Eye (tissue), 1 donor: Measurements from ENCODE around the gene SYT10.
"Not testable (repeated sequence)": the region's sequence is repeated elsewhere in the genome, so short reads cannot be mapped to it uniquely, and the experiment has no call there.

ENCODE experiments used
- DNase-seq: peaks from one replicate; pipeline ENCODE4 v3.0.0-alpha.2; 2015

The SYT10 gene

GRCh38 chr12:33439587-33440011, at the start of gene SYT10:
TSS of gene SYT10 (minus strand) at chr12:33439819. CDS start at chr12:33439522, 297 bp downstream.
- peak; percentile 85 for DNase-seq

GRCh38 chr12:33488036-33488435, 48.4 kb upstream of the SYT10 start:
- DNase-seq: no peak

GRCh38 chr12:33486058-33486457, 46.4 kb upstream of the SYT10 start:
- no peak for DNase-seq

- no peak for DNase-seq
These were observed 44.5 kb upstream of the SYT10 start for GRCh38 chr12:33484161-33484560.

GRCh38 chr12:33480366-33480765, 40.7 kb upstream of the SYT10 start:
- no peak for DNase-seq

- DNase-seq: no peak
These were observed 36.4 kb upstream of the SYT10 start for GRCh38 chr12:33476058-33476457.

- no peak for DNase-seq
These were observed 32.7 kb upstream of the SYT10 start for GRCh38 chr12:33472299-33472698.

GRCh38 chr12:33455096-33455495, 15.5 kb upstream of the SYT10 start:
- DNase-seq: no peak

GRCh38 chr12:33450480-33450879, 10.9 kb upstream of the SYT10 start:
- no peak for DNase-seq

GRCh38 chr12:33440477-33440876, 858 bp upstream of the SYT10 start:
- DNase-seq: no peak

GRCh38 chr12:33438851-33439586, 600 bp downstream of the SYT10 start:
- DNase-seq: peak; percentile 71

GRCh38 chr12:33438025-33438772, 1.4 kb downstream of the SYT10 start:
- DNase-seq: peak; percentile 61

GRCh38 chr12:33437598-33437997, 2.0 kb downstream of the SYT10 start:
- no peak for DNase-seq

GRCh38 chr12:33432992-33433391, 6.6 kb downstream of the SYT10 start:
- DNase-seq: no peak

- no peak for DNase-seq
These were observed 8.0 kb downstream of the SYT10 start for GRCh38 chr12:33431648-33432047.

- DNase-seq: no peak
These were observed 10.2 kb downstream of the SYT10 start for GRCh38 chr12:33429468-33429867.

GRCh38 chr12:33427071-33427470, 12.5 kb downstream of the SYT10 start:
- no peak for DNase-seq

GRCh38 chr12:33423706-33424105, 15.9 kb downstream of the SYT10 start:
- DNase-seq: peak; percentile 15

- not testable (repeated sequence) for DNase-seq
These were observed 27.2 kb downstream of the SYT10 start for GRCh38 chr12:33412410-33412809.

GRCh38 chr12:33383503-33383902, 56.1 kb downstream of the SYT10 start:
- DNase-seq: peak; percentile 47

- DNase-seq: no peak
These were observed 63.5 kb downstream of the SYT10 start for GRCh38 chr12:33376153-33376552.

GRCh38 chr12:33370318-33370717, 69.3 kb downstream of the SYT10 start:
- no peak for DNase-seq

GRCh38 chr12:33357181-33357580, 82.4 kb downstream of the SYT10 start:
- no peak for DNase-seq

- DNase-seq: no peak
These were observed 89.8 kb downstream of the SYT10 start for GRCh38 chr12:33349791-33350190.
